Right lung (tissue), 5 donors: ENCODE measurements around the gene NCKAP5L. TPM values are rescaled to one million over a fixed set of nuclear protein-coding genes. Genes with fewer than 3 reads are reported as not detected.

Experiments used
- DNase-seq, 2 donors: peaks; one replicate each; pipeline ENCODE4 v3.0.0-alpha.2; 2013
- polyA plus RNA-seq, 5 donors: library from polyadenylated mRNA; unstranded; fragments of 120-200 nt; gene quantifications; one replicate each; pipeline versions ENCODE4 v1.2.1 to v1.2.3, GENCODE V29; 2013; ENCODE audit warnings: inconsistent platforms in 1 of 5, low replicate concordance in 1 of 5; ENCODE audit not compliant: insufficient read length in 5 of 5, insufficient read depth in 1 of 5

The NCKAP5L gene
- polyA plus RNA-seq, 5 donors = 13.4 to 25.7 (median 19.2) TPM

DNA sequence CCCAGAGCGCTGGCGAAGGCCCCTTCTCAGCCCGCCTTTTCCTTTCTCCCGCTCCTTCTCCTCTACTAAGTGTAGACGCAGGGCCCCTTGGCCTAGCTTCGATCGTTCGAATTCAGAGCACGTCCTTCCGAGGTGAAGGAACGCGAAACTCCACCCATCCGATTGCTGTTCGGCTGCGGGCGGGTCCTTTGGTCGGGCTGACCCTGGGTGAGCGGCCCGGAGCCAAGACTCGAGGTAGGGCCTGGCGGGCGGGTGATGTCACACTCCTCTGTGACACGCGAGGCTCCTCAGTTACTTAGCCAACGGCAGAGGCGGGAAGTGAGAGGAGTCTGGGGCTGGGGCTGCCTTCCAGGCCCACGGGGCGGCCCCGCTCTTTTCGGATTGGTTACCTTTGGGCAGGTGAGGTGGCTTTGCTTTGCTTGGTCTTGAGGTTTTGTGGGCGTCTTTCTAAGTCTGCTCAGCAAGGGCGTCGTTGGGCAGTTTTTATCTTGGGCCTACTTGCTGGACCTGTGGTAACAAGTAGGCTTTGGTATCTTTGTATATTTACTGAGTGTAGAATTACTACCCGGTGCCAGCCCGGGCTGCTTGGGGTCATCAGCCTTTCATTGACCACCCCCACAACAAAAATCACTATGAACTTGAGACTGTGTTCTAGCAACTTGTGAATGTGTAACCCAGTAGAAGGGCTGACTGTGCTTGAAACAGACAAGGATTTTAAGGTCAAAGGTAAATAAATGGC lies 86.2 kb downstream of the NCKAP5L start:
- DNase-seq = peak; percentile 49 to 56

Other genes with a start within 250 kb of the NCKAP5L start
- gene FAM186B, start 222.8 kb downstream of the NCKAP5L start, polyA plus RNA-seq = 1 to 10 TPM; 1.3 to 3.5 (median 2.5) TPM
- gene PRPF40B, start 204.9 kb downstream of the NCKAP5L start, polyA plus RNA-seq = 10 to 100 TPM; 18.1 to 25.3 (median 19.6) TPM
- gene FMNL3, start 121.0 kb downstream of the NCKAP5L start, polyA plus RNA-seq = 10 to 100 TPM; 50.1 to 64.3 (median 52.5) TPM
- 100 to 1,000 TPM; 430 to 538 (median 511) TPM for gene TMBIM6, start 86.9 kb downstream of the NCKAP5L start, polyA plus RNA-seq
- 1 to 10 TPM; 5.6 to 6.9 (median 6.2) TPM for gene BCDIN3D, start 14.7 kb upstream of the NCKAP5L start, polyA plus RNA-seq
- 1 to 10 TPM in 1 of 5 donors, under 1 TPM in 4; 0.14 to 1.3 (median 0.57) TPM for gene FAIM2, start 75.5 kb upstream of the NCKAP5L start, polyA plus RNA-seq
- under 1 TPM; 0.11 to 0.58 (median 0.17) TPM for gene AQP2, start 122.3 kb upstream of the NCKAP5L start, polyA plus RNA-seq
- gene AQP5, start 133.5 kb upstream of the NCKAP5L start, polyA plus RNA-seq = 10 to 100 TPM in 2 of 5 donors, 1 to 10 TPM in 3; 3.9 to 11.4 (median 8.4) TPM
- under 1 TPM; 0.22 to 0.45 (median 0.29) TPM for gene AQP6, start 144.5 kb upstream of the NCKAP5L start, polyA plus RNA-seq
- 10 to 100 TPM; 33.4 to 80.0 (median 54.5) TPM for gene RACGAP1, start 197.1 kb upstream of the NCKAP5L start, polyA plus RNA-seq
- 10 to 100 TPM in 1 of 5 donors, 1 to 10 TPM in 4; 7.2 to 11.5 (median 9.0) TPM for gene ASIC1, start 229.2 kb upstream of the NCKAP5L start, polyA plus RNA-seq